Smooth muscle cell (in vitro differentiated cells): ENCODE data around the gene KCNMA1. TPM values are rescaled to one million over a fixed set of nuclear protein-coding genes. Genes with fewer than 3 reads are reported as not detected.

ENCODE experiments used
- DNase-seq: peaks from one replicate; lab custom pipeline; 2025; ENCODE audit not compliant: unreplicated experiment; lab: John Stamatoyannopoulos, UW
- H2AFZ ChIP-seq: fragments of 200-600 bp; sonication (generic); 2 replicates; pipeline ENCODE4 v1.6.0; 2016; ENCODE audit warnings: antibody characterized with exemption, low read depth, mild to moderate bottlenecking
- H3F3A ChIP-seq: fragments of 200-600 bp; sonication (generic); 2 replicates; pipeline ENCODE4 v1.6.0; 2017; ENCODE audit warnings: antibody characterized with exemption, low read depth
- H3K27ac ChIP-seq: fragments of 200-600 bp; sonication (generic); 2 replicates; pipeline ENCODE4 v1.5.1; 2016; ENCODE audit warnings: low read depth, mild to moderate bottlenecking
- H3K27me3 ChIP-seq: fragments of 200-600 bp; sonication (generic); 2 replicates; pipeline ENCODE4 v1.6.1; 2016; ENCODE audit warnings: low read depth, mild to moderate bottlenecking
- H3K36me3 ChIP-seq: fragments of 200-600 bp; sonication (generic); 2 replicates; pipeline ENCODE4 v1.5.1; 2016; ENCODE audit warnings: low read depth
- H3K4me1 ChIP-seq: fragments of 200-600 bp; sonication (generic); 2 replicates; pipeline ENCODE4 v1.5.1; 2016; ENCODE audit warnings: low read depth
- H3K4me2 ChIP-seq: fragments of 200-600 bp; sonication (generic); 2 replicates; pipeline ENCODE4 v1.6.0; 2016; ENCODE audit warnings: mild to moderate bottlenecking
- H3K4me3 ChIP-seq: fragments of 200-600 bp; sonication (generic); 2 replicates; pipeline ENCODE4 v1.5.1; 2016; ENCODE audit warnings: mild to moderate bottlenecking
- H3K79me2 ChIP-seq: fragments of 200-600 bp; sonication (generic); 2 replicates; pipeline ENCODE4 v1.6.0; 2016; ENCODE audit warnings: low read depth, mild to moderate bottlenecking
- H3K9ac ChIP-seq: fragments of 200-600 bp; sonication (generic); 2 replicates; pipeline ENCODE4 v1.6.0; 2016; ENCODE audit warnings: low read depth
- H3K9me3 ChIP-seq: fragments of 200-600 bp; sonication (generic); replicated peaks from 2 replicates; pipeline ENCODE4 v1.5.1; 2016; ENCODE audit warnings: low read depth
- H4K20me1 ChIP-seq: fragments of 200-600 bp; sonication (generic); 2 replicates; pipeline ENCODE4 v1.6.0; 2016; ENCODE audit warnings: low read depth
- CTCF ChIP-seq: fragments of 200-600 bp; sonication (generic); IDR thresholded peaks from 2 replicates; pipeline ENCODE4 v1.5.1; 2017; ENCODE audit warnings: borderline replicate concordance, mild to moderate bottlenecking, antibody characterized with exemption; ENCODE audit not compliant: insufficient read depth, poor library complexity, severe bottlenecking
- WGBS: methylation state at CpG from one replicate; pipeline ENCODE4 v1.1.7; 2016; ENCODE audit warnings: low lambda C conversion rate; 5-methylcytosine and 5-hydroxymethylcytosine counted together
- polyA plus RNA-seq: library from polyadenylated mRNA; unstranded; fragments of >200 nt; fragmentation: Nextera tagmentation; extraction: Ambion mirVana; gene quantifications from 2 replicates; pipeline ENCODE4 v1.2.1, GENCODE V29; 2016
- total RNA-seq: library from RNA; depleted of rRNA; stranded (reverse); fragments of >200 nt; gene quantifications from 2 replicates; pipeline ENCODE4 v1.2.3, GENCODE V29; 2014

KCNMA1 gene
- total and polyA plus RNA-seq, 2 experiments from 2014 or later = 9.1 to 23.4 TPM

- WGBS = 94% methylated on average over 1 of the region's 1 CpG
- TF ChIP-seq CTCF = no peak
- Histone ChIP-seq H3K4me1 (no peaks in the 10 kb centered on the region), H3F3A (no peaks in the 10 kb centered on the region), H3K79me2 (no peaks in the 10 kb centered on the region), H3K4me2 (no peak overlapping the region), H3K27me3 (no peaks in the 10 kb centered on the region), H3K9ac (no peak overlapping the region), H3K4me3 (no peak overlapping the region), H2AFZ (no peak overlapping the region), H3K27ac (no peak overlapping the region), H3K9me3 (peaks cover 4% of the 10 kb centered on the region), H4K20me1 (no peaks in the 10 kb centered on the region), H3K36me3 (no peaks in the 10 kb centered on the region)
- DNase-seq = no peak
Measured at GRCh38 chr10:77214799-77215198, 422.8 kb downstream of the KCNMA1 start.

- Histone ChIP-seq H3F3A (no peaks in the 10 kb centered on the region), H3K4me2 (no peak overlapping the region), H4K20me1 (no peaks in the 10 kb centered on the region), H3K4me1 (no peaks in the 10 kb centered on the region), H3K79me2 (no peaks in the 10 kb centered on the region), H3K9ac (no peak overlapping the region), H2AFZ (no peak overlapping the region), H3K36me3 (no peaks in the 10 kb centered on the region), H3K4me3 (no peak overlapping the region), H3K9me3 (peaks cover 4% of the 10 kb centered on the region), H3K27ac (no peak overlapping the region), H3K27me3 (no peaks in the 10 kb centered on the region)
- DNase-seq = no peak
- no peak for TF ChIP-seq CTCF
- 91% methylated on average over 5 of the region's 5 CpGs for WGBS
Measured at GRCh38 chr10:77212632-77213031, 425.0 kb downstream of the KCNMA1 start.

GRCh38 chr10:77210645-77211044 lies 427.0 kb downstream of the KCNMA1 start:
- Histone ChIP-seq H3K79me2 (no peaks in the 10 kb centered on the region), H3K36me3 (no peaks in the 10 kb centered on the region), H3K27ac (no peak overlapping the region), H3K27me3 (no peaks in the 10 kb centered on the region), H3K4me2 (no peak overlapping the region), H3F3A (no peaks in the 10 kb centered on the region), H4K20me1 (no peaks in the 10 kb centered on the region), H2AFZ (no peak overlapping the region), H3K4me3 (no peak overlapping the region), H3K9ac (no peak overlapping the region), H3K4me1 (no peaks in the 10 kb centered on the region), H3K9me3 (peaks cover 4% of the 10 kb centered on the region)
- no peak for TF ChIP-seq CTCF
- no peak for DNase-seq

GRCh38 chr10:77208684-77209256 lies 428.8 kb downstream of the KCNMA1 start:
- H3K36me3 ChIP-seq = no peaks in the 10 kb centered on the region
- no peak for DNase-seq
- no peak overlapping the region for H3K27ac ChIP-seq
- no peak overlapping the region for H3K4me3 ChIP-seq
- H3K27me3 ChIP-seq = no peaks in the 10 kb centered on the region
- H3F3A ChIP-seq = no peaks in the 10 kb centered on the region
- no peak overlapping the region for H3K4me2 ChIP-seq
- no peak overlapping the region for H3K9ac ChIP-seq
- H3K9me3 ChIP-seq = peaks cover 4% of the 10 kb centered on the region
- no peaks in the 10 kb centered on the region for H3K79me2 ChIP-seq
- WGBS = 97% methylated on average over 2 of the region's 2 CpGs
- no peak for TF ChIP-seq CTCF
- no peak overlapping the region for H2AFZ ChIP-seq
- no peaks in the 10 kb centered on the region for H3K4me1 ChIP-seq
- H4K20me1 ChIP-seq = no peaks in the 10 kb centered on the region
